ENCODE measurements around the gene VPS37D. TPM values are rescaled to one million over a fixed set of nuclear protein-coding genes. Genes with fewer than 3 reads are reported as not detected.
"Not testable (repeated sequence)": the region's sequence is repeated elsewhere in the genome, so short reads cannot be mapped to it uniquely, and the experiment has no call there.

The VPS37D gene
- total RNA-seq, 2 experiments from 2014 or later = 0.44 to 0.45 TPM

GRCh38 chr7:73635428-73636200, 32.0 kb upstream of the VPS37D start:
- Mint-ChIP-seq H3K4me1 (no peaks in the 10 kb centered on the region), H3K36me3 (no peaks in the 10 kb centered on the region)
- no peak for DNase-seq

GRCh38 chr7:73638911-73639310, 28.7 kb upstream of the VPS37D start:
- DNase-seq = no peak
- Mint-ChIP-seq H3K4me3 (no peak overlapping the region), H3K27ac (no peak overlapping the region), H3K27me3 (peaks cover 19% of the 10 kb centered on the region), H3K4me1 (no peaks in the 10 kb centered on the region), H3K9me3 (peaks cover 4% of the 10 kb centered on the region), H3K36me3 (no peaks in the 10 kb centered on the region)

More at GRCh38 chr7:73635428-73636200, 32.0 kb upstream of the VPS37D start:
- no peak overlapping the region for H3K4me3 Mint-ChIP-seq
- no peak overlapping the region for H3K27ac Mint-ChIP-seq
- H3K27me3 Mint-ChIP-seq = peaks cover 36% of the 10 kb centered on the region
- no peaks in the 10 kb centered on the region for H3K9me3 Mint-ChIP-seq

GRCh38 chr7:73642834-73643233, 24.8 kb upstream of the VPS37D start:
- H3K27ac Mint-ChIP-seq = no peak overlapping the region
- peaks cover 4% of the 10 kb centered on the region for H3K9me3 Mint-ChIP-seq
- H3K4me1 Mint-ChIP-seq = peaks cover 1% of the 10 kb centered on the region
- no peaks in the 10 kb centered on the region for H3K36me3 Mint-ChIP-seq
- no peak for DNase-seq
- peaks cover 37% of the 10 kb centered on the region for H3K27me3 Mint-ChIP-seq
- H3K4me3 Mint-ChIP-seq = no peak overlapping the region

- H3K4me3 Mint-ChIP-seq = no peak overlapping the region
- H3K9me3 Mint-ChIP-seq = peaks cover 4% of the 10 kb centered on the region
- DNase-seq = no peak
- H3K27me3 Mint-ChIP-seq = peaks cover 49% of the 10 kb centered on the region
- no peak overlapping the region for H3K27ac Mint-ChIP-seq
- peaks cover 8% of the 10 kb centered on the region for H3K4me1 Mint-ChIP-seq
- no peaks in the 10 kb centered on the region for H3K36me3 Mint-ChIP-seq
These were observed 22.8 kb upstream of the VPS37D start for GRCh38 chr7:73644688-73645286.

GRCh38 chr7:73645643-73646174, 21.9 kb upstream of the VPS37D start:
- DNase-seq = no peak
- Mint-ChIP-seq H3K4me1 (peaks cover 8% of the 10 kb centered on the region), H3K4me3 (no peak overlapping the region), H3K9me3 (peaks cover 4% of the 10 kb centered on the region), H3K27ac (no peak overlapping the region), H3K36me3 (no peaks in the 10 kb centered on the region), H3K27me3 (peaks cover 59% of the 10 kb centered on the region)

- Mint-ChIP-seq H3K27ac (no peak overlapping the region), H3K9me3 (no peaks in the 10 kb centered on the region), H3K36me3 (no peaks in the 10 kb centered on the region), H3K4me3 (no peak overlapping the region), H3K4me1 (peaks cover 8% of the 10 kb centered on the region), H3K27me3 (peaks cover 72% of the 10 kb centered on the region)
- no peak for DNase-seq
These were observed 20.6 kb upstream of the VPS37D start for GRCh38 chr7:73646785-73647724.

- no peak overlapping the region for H3K27ac Mint-ChIP-seq
- no peaks in the 10 kb centered on the region for H3K36me3 Mint-ChIP-seq
- peak overlapping the region; percentile 62 for H3K4me3 Mint-ChIP-seq
- H3K4me1 Mint-ChIP-seq = peaks cover 8% of the 10 kb centered on the region
- H3K9me3 Mint-ChIP-seq = no peaks in the 10 kb centered on the region
- H3K27me3 Mint-ChIP-seq = peaks cover 78% of the 10 kb centered on the region
- peak; percentile 48 for DNase-seq
These were observed 19.7 kb upstream of the VPS37D start for GRCh38 chr7:73647725-73648592.

- DNase-seq = no peak
- Mint-ChIP-seq H3K27me3 (peaks cover 82% of the 10 kb centered on the region), H3K4me1 (peaks cover 8% of the 10 kb centered on the region), H3K4me3 (peak overlapping the region; percentile 62), H3K36me3 (no peaks in the 10 kb centered on the region), H3K9me3 (no peaks in the 10 kb centered on the region), H3K27ac (no peak overlapping the region)
These were observed 18.9 kb upstream of the VPS37D start for GRCh38 chr7:73648593-73649332.

- Mint-ChIP-seq H3K36me3 (no peaks in the 10 kb centered on the region), H3K9me3 (no peaks in the 10 kb centered on the region), H3K27me3 (peaks cover 80% of the 10 kb centered on the region), H3K4me3 (peak overlapping the region; percentile 3), H3K4me1 (peaks cover 8% of the 10 kb centered on the region), H3K27ac (no peak overlapping the region)
- DNase-seq = no peak
These were observed 18.1 kb upstream of the VPS37D start for GRCh38 chr7:73649576-73649975.

GRCh38 chr7:73650524-73650923, 17.1 kb upstream of the VPS37D start:
- Mint-ChIP-seq H3K9me3 (no peaks in the 10 kb centered on the region), H3K4me1 (peaks cover 8% of the 10 kb centered on the region), H3K4me3 (no peak overlapping the region), H3K27ac (no peak overlapping the region), H3K36me3 (no peaks in the 10 kb centered on the region), H3K27me3 (peaks cover 79% of the 10 kb centered on the region)
- no peak for DNase-seq

- Mint-ChIP-seq H3K27ac (no peak overlapping the region), H3K36me3 (no peaks in the 10 kb centered on the region), H3K4me1 (peaks cover 7% of the 10 kb centered on the region), H3K27me3 (peaks cover 59% of the 10 kb centered on the region), H3K4me3 (no peak overlapping the region), H3K9me3 (no peaks in the 10 kb centered on the region)
- DNase-seq = no peak
These were observed 15.1 kb upstream of the VPS37D start for GRCh38 chr7:73652541-73652949.

GRCh38 chr7:73655309-73655708, 12.3 kb upstream of the VPS37D start:
- H3K27ac Mint-ChIP-seq, H3K36me3 Mint-ChIP-seq, H3K4me3 Mint-ChIP-seq, H3K9me3 Mint-ChIP-seq, DNase-seq, H3K4me1 Mint-ChIP-seq: not testable (repeated sequence)
- H3K27me3 Mint-ChIP-seq = peaks cover 46% of the 10 kb centered on the region

- H3K27ac Mint-ChIP-seq = no peak overlapping the region
These were observed 7.6 kb upstream of the VPS37D start for GRCh38 chr7:73659983-73660382.

More at GRCh38 chr7:73659983-73660382, 7.6 kb upstream of the VPS37D start:
- no peaks in the 10 kb centered on the region for H3K4me1 Mint-ChIP-seq
- no peak overlapping the region for H3K4me3 Mint-ChIP-seq
- DNase-seq = no peak
- H3K36me3 Mint-ChIP-seq = peaks cover 2% of the 10 kb centered on the region
- H3K9me3 Mint-ChIP-seq = peaks cover 4% of the 10 kb centered on the region
- H3K27me3 Mint-ChIP-seq = peaks cover 47% of the 10 kb centered on the region

Measured in activated naive CD8-positive, alpha-beta T cell treated with anti-CD3 and anti-CD28 coated beads for 36 hours (primary cell).